HAP-1 (cell line): ENCODE data around the gene LMLN.
"Not testable (repeated sequence)": the region's sequence is repeated elsewhere in the genome, so short reads cannot be mapped to it uniquely, and the experiment has no call there.

ENCODE experiments used
- DNase-seq, 2 experiments: peaks; one replicate each; pipeline ENCODE4 v3.0.0-alpha.2; 2016 to 2020; ENCODE audit warnings: low spot score in 2 of 2
- H3K27me3 ChIP-seq: fragments of 250-450 bp; sonication (Bioruptor Pico); 2 replicates; pipeline ENCODE4 v1.5.1; 2020; ENCODE audit warnings: low read depth, mild to moderate bottlenecking, moderate library complexity
- H3K36me3 ChIP-seq: fragments of 250-450 bp; sonication (Bioruptor Pico); replicated peaks from 2 replicates; pipeline ENCODE4 v1.5.1; 2020; ENCODE audit warnings: mild to moderate bottlenecking
- H3K4me1 ChIP-seq: fragments of 250-450 bp; sonication (Bioruptor Pico); 2 replicates; pipeline ENCODE4 v1.5.1; 2020; ENCODE audit warnings: mild to moderate bottlenecking
- H3K4me3 ChIP-seq: fragments of 250-450 bp; sonication (Bioruptor Pico); 2 replicates; pipeline ENCODE4 v1.5.1; 2020; ENCODE audit warnings: mild to moderate bottlenecking, moderate library complexity
- H3K9me3 ChIP-seq: fragments of 250-450 bp; sonication (Bioruptor Pico); 2 replicates; pipeline ENCODE4 v1.5.1; 2020; ENCODE audit warnings: mild to moderate bottlenecking, moderate library complexity
- in situ Hi-C: fragments of 300-500 bp; cut with MboI; formaldehyde crosslinking; loops from 3 replicates; pipeline ENCODE4 v1.14.3; 2020; ENCODE audit warnings: low sequenced_read_pairs, inconsistent platforms, mixed read lengths

LMLN gene

GRCh38 chr3:198082226-198082625 lies 122.2 kb downstream of the LMLN start:
- H3K4me3 ChIP-seq, H3K4me1 ChIP-seq, H3K36me3 ChIP-seq, in situ Hi-C loops, DNase-seq, H3K9me3 ChIP-seq: not testable (repeated sequence)
- H3K27me3 ChIP-seq: peaks cover 30% of the 10 kb centered on the region

DNA sequence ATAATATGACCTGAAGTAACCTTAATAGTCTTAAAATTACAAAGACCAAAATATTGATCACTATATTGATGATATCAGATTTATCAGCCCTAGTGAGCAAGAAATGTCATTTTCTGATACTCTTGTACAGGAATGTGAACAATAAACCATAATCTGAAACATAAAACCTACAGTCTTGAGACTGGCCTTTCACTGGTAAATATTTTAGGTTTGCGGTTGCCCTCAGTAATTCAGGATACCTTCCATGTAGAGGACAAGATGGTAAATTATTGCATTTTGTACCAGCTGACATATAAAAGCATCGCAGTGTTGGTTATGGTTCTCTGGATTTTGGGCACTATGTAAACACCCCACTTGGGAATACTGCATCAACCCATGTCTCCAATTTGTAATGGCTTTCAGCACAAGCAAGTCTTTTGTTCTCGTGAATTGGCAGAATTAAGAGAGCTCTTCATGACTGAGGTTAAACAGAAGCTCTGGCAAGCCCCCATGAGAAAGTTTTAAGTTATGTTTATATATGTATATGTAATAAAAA lies 128.5 kb downstream of the LMLN start:
- no peak overlapping the region for H3K4me3 ChIP-seq
- H3K27me3 ChIP-seq: peaks cover 36% of the 10 kb centered on the region
- no peaks in the 10 kb centered on the region for H3K36me3 ChIP-seq
- in situ Hi-C loops: no loop called here
- H3K4me1 ChIP-seq: no peaks in the 10 kb centered on the region
- no peak for DNase-seq
- no peaks in the 10 kb centered on the region for H3K9me3 ChIP-seq

- DNase-seq: no peak
- in situ Hi-C loops: no loop called here
- H3K4me3 ChIP-seq: no peak overlapping the region
- no peaks in the 10 kb centered on the region for H3K4me1 ChIP-seq
- H3K27me3 ChIP-seq: peaks cover 43% of the 10 kb centered on the region
- no peaks in the 10 kb centered on the region for H3K9me3 ChIP-seq
- no peaks in the 10 kb centered on the region for H3K36me3 ChIP-seq
Measured at GRCh38 chr3:198090795-198091332, 130.8 kb downstream of the LMLN start.

GRCh38 chr3:198092276-198092675 lies 132.3 kb downstream of the LMLN start:
- Histone ChIP-seq H3K36me3 (no peaks in the 10 kb centered on the region), H3K4me3 (no peak overlapping the region), H3K4me1 (no peaks in the 10 kb centered on the region), H3K9me3 (no peaks in the 10 kb centered on the region), H3K27me3 (peaks cover 48% of the 10 kb centered on the region)
- no peak for DNase-seq
- in situ Hi-C loops: no loop called here

DNA sequence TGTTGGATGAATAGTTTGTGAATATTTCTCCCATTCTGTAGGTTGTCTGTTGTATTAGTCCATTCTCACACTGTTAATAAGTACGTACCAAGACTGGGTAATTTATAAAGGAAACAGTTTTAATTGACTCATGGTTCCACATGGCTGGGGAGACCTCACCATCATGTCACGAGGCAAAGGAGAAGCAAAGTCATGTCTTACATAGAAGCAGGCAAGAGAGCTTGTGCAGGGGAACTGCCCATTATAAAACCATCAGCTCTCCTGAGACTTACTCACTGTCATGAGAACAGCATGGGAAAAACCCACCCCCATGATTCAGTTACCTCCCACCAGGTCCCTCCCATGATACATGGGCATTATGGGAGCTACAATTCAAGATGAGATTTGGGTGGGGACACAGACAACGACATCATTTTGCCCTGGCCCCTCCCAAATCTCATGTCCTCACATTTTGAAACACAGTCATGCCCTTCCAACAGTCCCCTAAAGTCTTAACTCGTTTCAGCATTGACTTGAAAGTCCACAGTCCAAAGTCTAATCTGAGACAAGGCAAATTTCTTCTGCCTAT lies 133.2 kb downstream of the LMLN start:
- H3K9me3 ChIP-seq: no peaks in the 10 kb centered on the region
- in situ Hi-C loops: no loop called here
- no peaks in the 10 kb centered on the region for H3K4me1 ChIP-seq
- no peaks in the 10 kb centered on the region for H3K36me3 ChIP-seq
- DNase-seq: no peak
- H3K27me3 ChIP-seq: peaks cover 48% of the 10 kb centered on the region
- H3K4me3 ChIP-seq: no peak overlapping the region
